Suprapubic skin (tissue), 4 donors: ENCODE results near the gene KRTAP1-5. TPM values are rescaled to one million over a fixed set of nuclear protein-coding genes. Genes with fewer than 3 reads are reported as not detected.

Source experiments
- DNase-seq, 2 donors: peaks; one replicate each; pipeline ENCODE4 v3.0.0-alpha.2; 2019; ENCODE audit warnings: low spot score in 2 of 2
- H3K27ac ChIP-seq: fragments of 200-600 bp; sonication (generic); one replicate; pipeline ENCODE4 v1.5.1; 2019
- H3K27me3 ChIP-seq: fragments of 200-600 bp; sonication (generic); one replicate; pipeline ENCODE4 v1.5.1; 2019
- H3K36me3 ChIP-seq: fragments of 200-600 bp; sonication (generic); one replicate; pipeline ENCODE4 v1.5.1; 2019
- H3K4me1 ChIP-seq: fragments of 200-600 bp; sonication (generic); one replicate; pipeline ENCODE4 v1.5.1; 2019
- H3K4me3 ChIP-seq: fragments of 200-600 bp; sonication (generic); one replicate; pipeline ENCODE4 v1.5.1; 2019; ENCODE audit warnings: mild to moderate bottlenecking
- H3K9me3 ChIP-seq: fragments of 200-600 bp; sonication (generic); one replicate; pipeline ENCODE4 v1.5.1; 2019
- CTCF ChIP-seq, 2 donors: fragments of 200-600 bp in 1 of 2; fragments of 450-650 bp in 1 of 2; sonication (generic) in 1 of 2; IDR thresholded peaks; one replicate each; pipeline ENCODE4 v1.5.1; 2016 to 2019; ENCODE audit warnings: antibody characterized with exemption in 2 of 2, mild to moderate bottlenecking in 1 of 2, moderate library complexity in 1 of 2
- EP300 ChIP-seq: sonication (generic); formaldehyde crosslinking; IDR thresholded peaks from one replicate; pipeline ENCODE4 v1.6.1; 2017; ENCODE audit warnings: antibody characterized with exemption
- POLR2A ChIP-seq, 2 donors: fragments of 450-650 bp; IDR thresholded peaks; one replicate each; pipeline ENCODE4 v1.6.1; 2017; ENCODE audit warnings: antibody characterized with exemption in 2 of 2, mild to moderate bottlenecking in 2 of 2, moderate library complexity in 2 of 2
- POLR2AphosphoS5 ChIP-seq, 3 donors: sonication (generic); formaldehyde crosslinking; IDR thresholded peaks; one replicate each; pipeline ENCODE4 v1.6.1; 2017; ENCODE audit warnings: antibody characterized with exemption in 3 of 3
- WGBS: methylation state at CpG from one replicate; pipeline ENCODE4 v1.1.5; 2018; 5-methylcytosine and 5-hydroxymethylcytosine counted together
- total RNA-seq, 4 donors: library from RNA; depleted of rRNA; stranded (reverse); fragments of >200 nt; gene quantifications; one replicate each; pipeline ENCODE4 v1.1.0, GENCODE V29; 2016

KRTAP1-5 gene
- 100 to 1,000 TPM in 1 of 4 donors, 10 to 100 TPM in 2, 1 to 10 TPM in 1; 1.6 to 199 (median 40.4) TPM for total RNA-seq

DNA sequence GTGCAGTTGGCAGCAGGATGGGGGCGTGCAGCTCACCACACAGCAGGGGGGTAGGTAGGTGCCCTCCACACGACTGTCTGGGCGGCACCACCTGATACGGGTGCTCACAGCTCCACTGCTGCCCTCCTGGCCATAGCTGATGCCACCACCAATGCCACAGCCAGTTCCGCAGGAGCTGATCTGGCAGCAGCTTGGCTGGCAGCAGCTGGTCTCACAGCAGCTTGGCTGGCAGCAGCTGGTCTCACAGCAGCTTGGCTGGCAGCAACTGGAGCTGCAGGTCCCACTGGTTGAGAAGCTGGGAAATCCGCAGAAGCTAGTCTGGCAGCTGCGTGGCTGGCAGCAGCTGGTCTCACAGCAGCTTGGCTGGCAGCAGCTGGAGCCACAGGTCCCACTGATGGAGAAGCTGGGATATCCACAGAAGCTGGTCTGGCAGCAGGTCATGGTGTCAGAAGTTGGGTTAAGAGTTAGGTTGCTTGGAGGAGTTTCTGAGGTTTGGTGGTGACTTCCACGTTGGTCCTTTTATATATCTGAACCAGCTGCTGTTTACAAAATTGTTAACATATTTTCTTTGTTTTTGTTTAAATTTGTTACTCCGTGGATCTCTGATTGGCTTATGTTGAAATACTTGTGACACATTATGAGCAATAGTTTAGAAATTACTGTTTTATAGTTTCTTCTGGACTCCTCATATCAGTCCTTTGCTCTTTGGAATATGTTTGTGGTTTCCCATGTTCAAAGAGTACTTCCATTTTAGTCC lies at the start of gene KRTAP1-5:
TSS of gene KRTAP1-5 (minus strand) at position 494 of the 757 bp plus-strand sequence. CDS start at position 441, 53 bp downstream.
- H3K9me3 ChIP-seq: no peaks in the 10 kb centered on the region
- TF ChIP-seq EP300: no peak
- TF ChIP-seq POLR2A (IDR thresholded peaks at IDR 0.05): no peak
- no peak for TF ChIP-seq CTCF (IDR thresholded peaks at IDR 0.05)
- no peak for TF ChIP-seq POLR2AphosphoS5 (IDR thresholded peaks at IDR 0.05)
- no peak within 1 kb of the TSS for H3K4me3 ChIP-seq
- H3K36me3 ChIP-seq: no peaks in the 10 kb centered on the region
- no peak within 1 kb of the TSS for H3K27ac ChIP-seq
- WGBS: 48% methylated on average over 9 of the region's 9 CpGs
- peaks cover 9% of the 10 kb centered on the region for H3K4me1 ChIP-seq
- DNase-seq: no peak
- H3K27me3 ChIP-seq: peaks cover 16% of the 10 kb centered on the region

GRCh38 chr17:41076788-41077187 lies 49.8 kb upstream of the KRTAP1-5 start:
- no peak overlapping the region for H3K4me3 ChIP-seq
- DNase-seq: no peak
- TF ChIP-seq POLR2AphosphoS5 (IDR thresholded peaks at IDR 0.05) (no peak), CTCF (IDR thresholded peaks at IDR 0.05) (no peak), POLR2A (IDR thresholded peaks at IDR 0.05) (no peak), EP300 (no peak)
- no peaks in the 10 kb centered on the region for H3K4me1 ChIP-seq
- H3K36me3 ChIP-seq: no peaks in the 10 kb centered on the region
- H3K27ac ChIP-seq: no peak overlapping the region
- H3K9me3 ChIP-seq: no peaks in the 10 kb centered on the region
- H3K27me3 ChIP-seq: no peaks in the 10 kb centered on the region

DNA sequence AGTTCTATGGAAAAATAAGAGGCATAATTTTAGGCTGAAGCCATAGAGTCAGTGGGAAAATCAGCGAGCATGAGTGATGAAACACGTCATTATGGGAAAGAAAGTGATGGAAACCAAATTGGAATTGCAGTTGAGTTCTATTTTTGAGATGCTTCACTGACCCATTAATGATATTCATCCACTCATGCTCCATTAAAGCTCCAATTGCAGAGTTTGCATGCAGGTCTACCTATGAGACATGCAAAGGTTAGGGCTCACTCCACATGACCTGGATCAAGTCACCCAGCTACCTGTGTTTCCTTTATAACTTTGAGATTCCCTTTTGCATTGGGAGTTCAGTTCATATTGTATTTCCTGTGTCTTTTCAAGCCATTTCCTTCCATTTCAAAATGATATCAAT lies 46.7 kb upstream of the KRTAP1-5 start:
- no peak for TF ChIP-seq EP300
- no peak for TF ChIP-seq POLR2AphosphoS5 (IDR thresholded peaks at IDR 0.05)
- TF ChIP-seq CTCF (IDR thresholded peaks at IDR 0.05): no peak
- no peak for TF ChIP-seq POLR2A (IDR thresholded peaks at IDR 0.05)
- H3K36me3 ChIP-seq: no peaks in the 10 kb centered on the region
- no peaks in the 10 kb centered on the region for H3K9me3 ChIP-seq
- 92% methylated on average over 2 of the region's 2 CpGs for WGBS
- no peak overlapping the region for H3K4me3 ChIP-seq
- no peak overlapping the region for H3K27ac ChIP-seq
- no peaks in the 10 kb centered on the region for H3K27me3 ChIP-seq
- DNase-seq: no peak
- H3K4me1 ChIP-seq: no peaks in the 10 kb centered on the region

DNA sequence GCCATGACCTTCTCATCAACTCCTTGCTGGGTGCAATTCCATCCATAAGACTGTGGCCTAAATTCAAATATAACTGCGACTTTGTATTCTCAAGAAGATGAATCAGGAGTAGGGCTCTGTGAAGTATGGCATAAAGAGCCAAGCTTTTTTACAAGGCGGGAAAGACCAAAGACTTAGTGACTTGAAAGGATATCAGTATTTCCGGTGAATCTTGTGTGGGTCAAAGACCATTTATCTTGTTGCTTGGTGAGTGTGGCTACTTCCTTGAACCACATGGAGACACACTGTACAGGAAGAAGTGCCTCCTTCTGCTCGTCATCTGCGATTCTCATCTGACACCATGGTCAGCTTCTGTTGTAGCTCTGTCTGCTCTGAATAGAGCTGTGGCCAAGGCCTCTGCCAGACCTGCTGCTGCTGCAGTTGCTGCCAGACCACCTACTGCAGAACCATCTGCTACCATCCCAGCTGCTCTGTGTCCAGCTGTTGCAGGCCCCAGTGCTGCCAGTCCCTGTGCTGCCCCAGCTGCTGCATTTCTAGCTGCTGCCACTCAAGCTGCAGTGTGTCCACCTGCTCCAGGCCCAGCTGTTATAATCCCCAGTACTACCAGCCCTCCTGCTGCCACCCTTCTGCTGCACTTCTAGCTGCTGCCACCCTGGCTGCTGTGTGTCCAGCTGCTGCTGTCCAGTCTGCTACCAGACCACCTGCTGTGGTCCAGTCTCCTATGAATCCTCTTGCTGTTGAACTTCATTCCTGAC lies 44.8 kb upstream of the KRTAP1-5 start:
- H3K36me3 ChIP-seq: no peaks in the 10 kb centered on the region
- no peaks in the 10 kb centered on the region for H3K27me3 ChIP-seq
- TF ChIP-seq EP300: no peak
- TF ChIP-seq CTCF (IDR thresholded peaks at IDR 0.05): no peak
- no peak for TF ChIP-seq POLR2A (IDR thresholded peaks at IDR 0.05)
- no peak for TF ChIP-seq POLR2AphosphoS5 (IDR thresholded peaks at IDR 0.05)
- no peaks in the 10 kb centered on the region for H3K9me3 ChIP-seq
- no peak overlapping the region for H3K27ac ChIP-seq
- H3K4me1 ChIP-seq: no peaks in the 10 kb centered on the region
- 79% methylated on average over 5 of the region's 5 CpGs for WGBS
- no peak overlapping the region for H3K4me3 ChIP-seq
- no peak for DNase-seq

- no peak for DNase-seq
- no peak for TF ChIP-seq POLR2AphosphoS5 (IDR thresholded peaks at IDR 0.05)
- no peak for TF ChIP-seq CTCF (IDR thresholded peaks at IDR 0.05)
- no peak for TF ChIP-seq EP300
- TF ChIP-seq POLR2A (IDR thresholded peaks at IDR 0.05): no peak
- Histone ChIP-seq H3K27ac (no peak overlapping the region), H3K27me3 (no peaks in the 10 kb centered on the region), H3K4me3 (no peak overlapping the region), H3K4me1 (no peaks in the 10 kb centered on the region), H3K36me3 (no peaks in the 10 kb centered on the region), H3K9me3 (no peaks in the 10 kb centered on the region)
- 79% methylated on average over 3 of the region's 3 CpGs for WGBS
Observed at GRCh38 chr17:41069031-41069430, 42.0 kb upstream of the KRTAP1-5 start.
